ENCODE measurements around the gene BHMT. TPM values are rescaled to one million over a fixed set of nuclear protein-coding genes. Genes with fewer than 3 reads are reported as not detected.

The BHMT gene
- total RNA-seq, 1 experiment from 2014 or later, result 0.72 TPM

GRCh38 chr5:79075646-79076426 is 35.8 kb upstream of the BHMT start:
- Mint-ChIP-seq H3K9me3 (peaks cover 0 to 10% of the 10 kb centered on the region in 2 experiments; a peak in 3 of 5 replicates), H3K27me3 (ENCODE audit: low read depth) (peaks cover 3% of the 10 kb centered on the region), H3K36me3 (ENCODE audit: insufficient read depth in 1 of 3, low read depth in 3 of 3) (peaks cover 0 to 4% (median 4%) of the 10 kb centered on the region in 3 experiments; a peak in 2 of 7 replicates), H3K4me1 (peaks cover 2 to 7% of the 10 kb centered on the region in 2 experiments; a peak in 2 of 4 replicates), H3K4me3 (no peak overlapping the region), H3K27ac (no peak overlapping the region; a peak in 1 of 7 replicates)
- no peak overlapping the region for H4K91ac ChIP-seq (ENCODE audit: insufficient read length, low read depth, low read length)
- H3K27ac ChIP-seq (ENCODE audit: insufficient read length, low read depth, low read length), result no peak overlapping the region
- no peak overlapping the region for H3K18ac ChIP-seq (ENCODE audit: insufficient read length, low read depth, low read length)
- no peak overlapping the region for H3K9ac ChIP-seq (ENCODE audit: extremely low read depth, insufficient read length, low read length)
- WGBS (ENCODE audit: extremely low coverage, insufficient read length, low lambda C conversion rate), result no CpG with 5 or more reads among the region's 11 CpGs
- no peaks in the 10 kb centered on the region for H3K9me3 ChIP-seq (ENCODE audit: control insufficient read depth, low read depth, low read length)
- no peak overlapping the region for H2BK20ac ChIP-seq (ENCODE audit: low read depth, low read length, poor library complexity, severe bottlenecking)
- no peaks in the 10 kb centered on the region for H4K20me1 ChIP-seq (ENCODE audit: control insufficient read depth, insufficient read depth, insufficient read length)
- no peak overlapping the region for H2BK15ac ChIP-seq (ENCODE audit: low read depth, low read length)
- H4K5ac ChIP-seq (ENCODE audit: insufficient read length, low read depth, low read length), result no peak overlapping the region
- H3T11ph ChIP-seq (ENCODE audit: low read length), result no peak overlapping the region
- no peak overlapping the region for H2AFZ ChIP-seq (ENCODE audit: low read length)
- H3K27me3 ChIP-seq (ENCODE audit: insufficient read depth, low read length), result no peaks in the 10 kb centered on the region
- no peak overlapping the region for H2BK120ac ChIP-seq (ENCODE audit: low read depth, low read length, poor library complexity, severe bottlenecking)
- no peaks in the 10 kb centered on the region for H3K4me1 ChIP-seq (ENCODE audit: insufficient read depth, low read length)
- no peak overlapping the region for H3K4me2 ChIP-seq (ENCODE audit: insufficient read depth, insufficient read length, low read length)
- H3K14ac ChIP-seq (ENCODE audit: insufficient read depth, low read length), result no peak overlapping the region
- H2BK12ac ChIP-seq (ENCODE audit: insufficient read length, low read depth, low read length), result no peak overlapping the region
- no peak overlapping the region for H2BK5ac ChIP-seq (ENCODE audit: insufficient read length, low read length)
- H3K79me2 ChIP-seq (ENCODE audit: insufficient read depth, low read length), result no peaks in the 10 kb centered on the region
- H4K8ac ChIP-seq (replicated peaks; ENCODE audit: insufficient read length, low read depth, low read length), result no peak overlapping the region
- TF ChIP-seq CTCF (conservative IDR thresholded peaks at IDR 0.05), result no peak; the same call in 2 of the 3 replicates
- H3K56ac ChIP-seq (ENCODE audit: insufficient read length, low read depth, low read length), result no peak overlapping the region
- H3K4ac ChIP-seq (ENCODE audit: low read depth, low read length), result no peak overlapping the region
- no peaks in the 10 kb centered on the region for H3K79me1 ChIP-seq (ENCODE audit: insufficient read depth, low read depth, low read length, poor library complexity, severe bottlenecking)
- DNase-seq, result no peak
- H2AK5ac ChIP-seq (ENCODE audit: insufficient read length, low read length), result no peak overlapping the region
- no peaks in the 10 kb centered on the region for H3K23me2 ChIP-seq (ENCODE audit: insufficient read length, low read depth, low read length, poor library complexity, severe bottlenecking)
- H3K23ac ChIP-seq (ENCODE audit: insufficient read length, low read depth, low read length), result no peak overlapping the region
